ENCODE data around the gene JMJD1C.

DNA sequence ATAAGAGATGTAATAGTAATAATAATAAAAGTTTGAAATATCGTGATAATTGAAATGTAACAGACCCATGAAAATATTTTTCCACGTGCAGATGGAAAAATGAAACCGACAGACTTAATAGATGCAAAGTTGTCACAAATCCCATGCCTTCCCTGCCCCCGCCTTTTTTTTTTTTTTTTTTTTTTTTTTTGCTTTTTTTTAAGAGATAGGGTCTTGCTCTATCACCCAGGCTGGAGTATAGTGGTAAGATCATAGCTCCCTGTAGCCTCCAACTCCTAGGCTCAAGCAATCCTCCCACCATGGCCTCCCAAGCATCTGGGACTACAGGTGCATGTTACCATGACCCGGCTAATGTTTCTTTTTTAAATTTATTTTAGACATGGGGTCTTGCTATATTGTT is 80.5 kb downstream of the JMJD1C start:
- no peak for TF ChIP-seq POLR2A (IDR thresholded peaks at IDR 0.05)
- TF ChIP-seq, protein P1, sequence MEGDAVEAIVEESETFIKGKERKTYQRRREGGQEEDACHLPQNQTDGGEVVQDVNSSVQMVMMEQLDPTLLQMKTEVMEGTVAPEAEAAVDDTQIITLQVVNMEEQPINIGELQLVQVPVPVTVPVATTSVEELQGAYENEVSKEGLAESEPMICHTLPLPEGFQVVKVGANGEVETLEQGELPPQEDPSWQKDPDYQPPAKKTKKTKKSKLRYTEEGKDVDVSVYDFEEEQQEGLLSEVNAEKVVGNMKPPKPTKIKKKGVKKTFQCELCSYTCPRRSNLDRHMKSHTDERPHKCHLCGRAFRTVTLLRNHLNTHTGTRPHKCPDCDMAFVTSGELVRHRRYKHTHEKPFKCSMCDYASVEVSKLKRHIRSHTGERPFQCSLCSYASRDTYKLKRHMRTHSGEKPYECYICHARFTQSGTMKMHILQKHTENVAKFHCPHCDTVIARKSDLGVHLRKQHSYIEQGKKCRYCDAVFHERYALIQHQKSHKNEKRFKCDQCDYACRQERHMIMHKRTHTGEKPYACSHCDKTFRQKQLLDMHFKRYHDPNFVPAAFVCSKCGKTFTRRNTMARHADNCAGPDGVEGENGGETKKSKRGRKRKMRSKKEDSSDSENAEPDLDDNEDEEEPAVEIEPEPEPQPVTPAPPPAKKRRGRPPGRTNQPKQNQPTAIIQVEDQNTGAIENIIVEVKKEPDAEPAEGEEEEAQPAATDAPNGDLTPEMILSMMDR (IDR thresholded peaks at IDR 0.05): no peak
